Mesothelial cell of epicardium (in vitro differentiated cells): ENCODE data around the gene OLFM1. TPM values are rescaled to one million over a fixed set of nuclear protein-coding genes. Genes with fewer than 3 reads are reported as not detected.
A peak's percentile ranks its signal among the peaks of the same experiment; 100 is the strongest.
"Not testable (repeated sequence)": the region's sequence is repeated elsewhere in the genome, so short reads cannot be mapped to it uniquely, and the experiment has no call there.

Experiments
- DNase-seq, 2 experiments: peaks; one replicate each; pipeline ENCODE4 v3.0.0; 2021; ENCODE audit warnings: low spot score in 2 of 2; ENCODE audit not compliant: unreplicated experiment in 2 of 2
- H3K27ac Mint-ChIP-seq: 2 replicates; pipeline ENCODE4 v1.8.0; 2021; ENCODE audit warnings: mixed read lengths
- H3K27me3 Mint-ChIP-seq: 2 replicates; pipeline ENCODE4 v1.8.0; 2021; ENCODE audit warnings: low read depth, mixed read lengths
- H3K36me3 Mint-ChIP-seq: 2 replicates; pipeline ENCODE4 v1.8.0; 2021; ENCODE audit warnings: mixed read lengths
- H3K4me1 Mint-ChIP-seq: 2 replicates; pipeline ENCODE4 v1.8.0; 2021; ENCODE audit warnings: mixed read lengths
- H3K4me3 Mint-ChIP-seq: 2 replicates; pipeline ENCODE4 v1.8.0; 2021; ENCODE audit warnings: mild to moderate bottlenecking, moderate library complexity, mixed read lengths
- H3K9me3 Mint-ChIP-seq: 2 replicates; pipeline ENCODE4 v1.8.0; 2021; ENCODE audit warnings: mixed read lengths
- total RNA-seq: library from RNA; stranded (reverse); gene quantifications from 3 replicates; pipeline ENCODE4 v1.2.1, GENCODE V29; 2021
- TF ChIP-seq, protein P1 (sequence below): fragments of 200-600 bp; sonication (generic); IDR thresholded peaks from one replicate; pipeline ENCODE4 v1.5.0; 2021; ENCODE audit warnings: antibody characterized with exemption; ENCODE audit not compliant: unreplicated experiment

Gene OLFM1
- total RNA-seq, 1 donor from 2014 or later, result 2.0 TPM

DNA sequence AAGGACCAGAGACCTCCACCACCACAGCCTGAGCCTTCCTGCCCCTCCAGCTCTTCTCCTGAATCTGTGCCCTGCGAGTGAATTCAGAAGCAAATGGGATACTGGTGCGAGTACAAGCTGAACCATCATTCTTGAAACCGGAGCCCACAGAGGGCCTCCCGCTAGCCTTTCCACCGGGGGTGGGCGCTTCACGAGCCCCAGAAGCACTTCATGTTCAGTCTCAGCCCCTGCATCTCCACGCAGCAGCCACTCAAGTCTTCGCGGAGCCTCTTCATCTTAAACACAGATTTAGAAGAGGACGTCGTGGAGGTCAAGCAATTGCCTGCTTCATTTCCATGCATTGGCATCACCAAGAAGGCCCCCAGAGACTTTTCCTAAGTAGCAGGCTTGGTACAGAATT lies 26.0 kb upstream of the OLFM1 start:
- H3K36me3 Mint-ChIP-seq, result peaks cover 2% of the 10 kb centered on the region
- no peak overlapping the region for H3K4me3 Mint-ChIP-seq
- peaks cover 53% of the 10 kb centered on the region for H3K27me3 Mint-ChIP-seq
- TF ChIP-seq, protein P1, sequence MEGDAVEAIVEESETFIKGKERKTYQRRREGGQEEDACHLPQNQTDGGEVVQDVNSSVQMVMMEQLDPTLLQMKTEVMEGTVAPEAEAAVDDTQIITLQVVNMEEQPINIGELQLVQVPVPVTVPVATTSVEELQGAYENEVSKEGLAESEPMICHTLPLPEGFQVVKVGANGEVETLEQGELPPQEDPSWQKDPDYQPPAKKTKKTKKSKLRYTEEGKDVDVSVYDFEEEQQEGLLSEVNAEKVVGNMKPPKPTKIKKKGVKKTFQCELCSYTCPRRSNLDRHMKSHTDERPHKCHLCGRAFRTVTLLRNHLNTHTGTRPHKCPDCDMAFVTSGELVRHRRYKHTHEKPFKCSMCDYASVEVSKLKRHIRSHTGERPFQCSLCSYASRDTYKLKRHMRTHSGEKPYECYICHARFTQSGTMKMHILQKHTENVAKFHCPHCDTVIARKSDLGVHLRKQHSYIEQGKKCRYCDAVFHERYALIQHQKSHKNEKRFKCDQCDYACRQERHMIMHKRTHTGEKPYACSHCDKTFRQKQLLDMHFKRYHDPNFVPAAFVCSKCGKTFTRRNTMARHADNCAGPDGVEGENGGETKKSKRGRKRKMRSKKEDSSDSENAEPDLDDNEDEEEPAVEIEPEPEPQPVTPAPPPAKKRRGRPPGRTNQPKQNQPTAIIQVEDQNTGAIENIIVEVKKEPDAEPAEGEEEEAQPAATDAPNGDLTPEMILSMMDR, result no peak
- DNase-seq, result peak in 1 of 2 experiments; percentile 6
- no peak overlapping the region for H3K27ac Mint-ChIP-seq
- H3K4me1 Mint-ChIP-seq, result no peaks in the 10 kb centered on the region
- H3K9me3 Mint-ChIP-seq, result peaks cover 28% of the 10 kb centered on the region

DNA sequence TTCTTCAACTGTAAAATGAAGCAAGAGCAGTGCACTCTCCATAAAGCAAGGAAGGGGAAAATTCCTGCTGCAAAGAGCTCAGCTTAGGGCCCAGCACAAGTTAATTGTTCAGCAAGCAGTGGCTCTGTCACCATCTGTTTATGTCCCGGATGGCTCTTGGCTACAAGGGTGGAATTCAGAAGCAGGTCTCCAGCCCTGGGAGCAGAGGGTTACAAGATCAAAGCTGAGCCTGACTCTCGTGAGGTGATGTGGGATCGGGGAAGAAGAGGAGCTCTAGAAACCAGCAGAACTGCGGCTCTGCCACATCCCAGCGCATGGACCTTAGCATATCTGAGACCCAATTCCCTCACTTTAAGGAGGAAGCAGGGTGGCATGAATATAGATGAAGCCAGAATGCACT lies 25.2 kb upstream of the OLFM1 start:
- H3K4me1 Mint-ChIP-seq, result no peaks in the 10 kb centered on the region
- H3K27me3 Mint-ChIP-seq, result peaks cover 47% of the 10 kb centered on the region
- TF ChIP-seq, protein P1, result no peak
- H3K9me3 Mint-ChIP-seq, result peaks cover 28% of the 10 kb centered on the region
- peaks cover 2% of the 10 kb centered on the region for H3K36me3 Mint-ChIP-seq
- no peak overlapping the region for H3K27ac Mint-ChIP-seq
- no peak overlapping the region for H3K4me3 Mint-ChIP-seq
- no peak for DNase-seq

GRCh38 chr9:135063466-135063865 lies 24.0 kb upstream of the OLFM1 start:
- H3K9me3 Mint-ChIP-seq, result peaks cover 28% of the 10 kb centered on the region
- not testable (repeated sequence) for H3K4me1 Mint-ChIP-seq, H3K36me3 Mint-ChIP-seq, H3K27ac Mint-ChIP-seq, H3K4me3 Mint-ChIP-seq
- peaks cover 46% of the 10 kb centered on the region for H3K27me3 Mint-ChIP-seq
- peak in 1 of 2 experiments; percentile 1 for DNase-seq

GRCh38 chr9:135063888-135064287 lies 23.6 kb upstream of the OLFM1 start:
- not testable (repeated sequence) for H3K27ac Mint-ChIP-seq, H3K4me1 Mint-ChIP-seq, H3K36me3 Mint-ChIP-seq, H3K4me3 Mint-ChIP-seq, DNase-seq
- H3K27me3 Mint-ChIP-seq, result peaks cover 48% of the 10 kb centered on the region
- H3K9me3 Mint-ChIP-seq, result peaks cover 28% of the 10 kb centered on the region

GRCh38 chr9:135065151-135065550 lies 22.3 kb upstream of the OLFM1 start:
- peaks cover 47% of the 10 kb centered on the region for H3K27me3 Mint-ChIP-seq
- TF ChIP-seq, protein P1, result no peak

GRCh38 chr9:135065804-135066203 lies 21.7 kb upstream of the OLFM1 start:
- Mint-ChIP-seq H3K4me1 (no peaks in the 10 kb centered on the region), H3K36me3 (peaks cover 2% of the 10 kb centered on the region), H3K27ac (no peak overlapping the region), H3K4me3 (no peak overlapping the region), H3K9me3 (peaks cover 28% of the 10 kb centered on the region), H3K27me3 (peaks cover 47% of the 10 kb centered on the region)
- peak in 1 of 2 experiments; percentile 20 for DNase-seq
- TF ChIP-seq, protein P1, result no peak

More at GRCh38 chr9:135065151-135065550, 22.3 kb upstream of the OLFM1 start:
- Mint-ChIP-seq H3K4me3 (no peak overlapping the region), H3K36me3 (peaks cover 2% of the 10 kb centered on the region), H3K4me1 (no peaks in the 10 kb centered on the region), H3K27ac (no peak overlapping the region), H3K9me3 (peaks cover 28% of the 10 kb centered on the region)
- peak in 1 of 2 experiments; percentile 16 for DNase-seq

DNA sequence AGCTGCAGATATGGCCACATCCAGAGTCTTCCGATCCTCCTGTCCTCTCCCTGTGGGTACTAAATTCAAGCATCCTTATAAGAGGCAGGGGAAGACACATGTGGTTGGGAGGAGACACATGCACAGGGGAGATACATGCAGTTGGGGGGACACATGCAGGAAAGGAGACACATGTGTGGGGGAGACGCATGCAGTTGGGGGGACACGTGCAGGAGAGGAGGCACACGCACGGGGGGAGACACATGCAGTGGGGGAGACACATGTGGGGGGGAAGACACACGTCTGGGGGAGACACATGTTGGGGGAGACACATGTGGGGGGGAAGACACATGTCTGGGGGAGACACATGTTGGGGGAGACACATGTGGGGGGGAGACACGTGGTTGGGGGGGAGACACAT lies 21.2 kb upstream of the OLFM1 start:
- peaks cover 47% of the 10 kb centered on the region for H3K27me3 Mint-ChIP-seq
- TF ChIP-seq, protein P1, result no peak
- H3K4me1 Mint-ChIP-seq, result no peaks in the 10 kb centered on the region
- no peak overlapping the region for H3K4me3 Mint-ChIP-seq
- no peak overlapping the region for H3K27ac Mint-ChIP-seq
- H3K9me3 Mint-ChIP-seq, result peaks cover 28% of the 10 kb centered on the region
- DNase-seq, result no peak
- peaks cover 2% of the 10 kb centered on the region for H3K36me3 Mint-ChIP-seq
